ENCODE data around the gene AKAP1. TPM values are rescaled to one million over a fixed set of nuclear protein-coding genes. Genes with fewer than 3 reads are reported as not detected.

The AKAP1 gene
- polyA plus RNA-seq, 1 of the 3 experiments (the other 2 are of a cell fraction): 36.3 TPM

DNA sequence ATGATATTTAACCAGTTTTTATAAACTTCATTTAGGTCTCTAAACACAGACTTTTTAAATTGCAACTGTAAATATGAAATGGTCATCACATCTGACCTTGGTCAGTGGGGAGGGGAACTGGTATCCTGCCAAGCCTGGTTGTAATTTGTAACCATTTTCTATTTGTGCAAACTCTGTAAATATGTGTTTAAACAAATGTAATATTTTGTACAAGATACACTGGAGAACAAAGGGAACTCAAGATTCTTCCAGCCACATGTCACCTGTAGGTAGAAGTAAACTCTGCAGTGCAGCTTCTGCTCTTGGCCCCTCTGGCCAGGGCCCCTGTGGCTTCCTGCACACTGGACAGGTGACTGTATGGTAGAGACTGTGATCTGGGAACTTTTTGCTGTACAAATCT lies 35.8 kb downstream of the AKAP1 start:
- TF ChIP-seq GABPA (IDR thresholded peaks at IDR 0.05; ENCODE audit: low read depth): no peak
- TF ChIP-seq, protein P1, sequence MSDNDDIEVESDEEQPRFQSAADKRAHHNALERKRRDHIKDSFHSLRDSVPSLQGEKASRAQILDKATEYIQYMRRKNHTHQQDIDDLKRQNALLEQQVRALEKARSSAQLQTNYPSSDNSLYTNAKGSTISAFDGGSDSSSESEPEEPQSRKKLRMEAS (IDR thresholded peaks at IDR 0.05; ENCODE audit: low read depth): no peak
- TF ChIP-seq CHD2 (IDR thresholded peaks at IDR 0.05; ENCODE audit: low read length, partially characterized antibody): no peak
- TF ChIP-seq CTCF (IDR thresholded peaks at IDR 0.05): no peak
- no peak for TF ChIP-seq PBX3 (IDR thresholded peaks at IDR 0.05)
- no peak for TF ChIP-seq TEAD4 (IDR thresholded peaks at IDR 0.05; ENCODE audit: borderline replicate concordance, insufficient read depth)
- Histone ChIP-seq H3K9me2 (no peaks in the 10 kb centered on the region), H3K4me2 (no peak overlapping the region), H3K9me3 (no peaks in the 10 kb centered on the region), H3K9ac (no peak overlapping the region), H4K20me1 (ENCODE audit: insufficient read depth) (no peaks in the 10 kb centered on the region), H3K4me3 (ENCODE audit: low read depth in 2 of 2, low read length in 1 of 2) (no peak overlapping the region), H3K36me3 (replicated peaks in 1 of 2; ENCODE audit: control insufficient read depth in 1 of 2, insufficient read depth in 2 of 2, low read length in 1 of 2) (peaks cover 5 to 41% of the 10 kb centered on the region in 2 experiments), H2AFZ (ENCODE audit: low read depth) (no peak overlapping the region), H3K27ac (ENCODE audit: low read depth in 2 of 2, low read length in 1 of 2) (no peak overlapping the region), H3K4me1 (ENCODE audit: control insufficient read depth in 1 of 2, insufficient read depth in 2 of 2, low read depth in 1 of 2, low read length in 1 of 2) (peaks cover 0 to 17% of the 10 kb centered on the region in 2 experiments; a peak in 1 of 4 replicates), H3K79me2 (ENCODE audit: insufficient read depth) (no peaks in the 10 kb centered on the region), H3K27me3 (ENCODE audit: insufficient read depth) (no peaks in the 10 kb centered on the region), H3F3A (replicated peaks; ENCODE audit: insufficient read depth) (peaks cover 9% of the 10 kb centered on the region)
- CTCF ChIA-PET: interaction anchor here (0.6 to 4.3 kb wide), 35 partner anchors 9 to 1016 kb away, joined by 3 to 66 read pairs (median 4); partner anchors contain the start of gene CCDC182
- no peak for DNase-seq
- POLR2A ChIA-PET: no interaction called here

DNA sequence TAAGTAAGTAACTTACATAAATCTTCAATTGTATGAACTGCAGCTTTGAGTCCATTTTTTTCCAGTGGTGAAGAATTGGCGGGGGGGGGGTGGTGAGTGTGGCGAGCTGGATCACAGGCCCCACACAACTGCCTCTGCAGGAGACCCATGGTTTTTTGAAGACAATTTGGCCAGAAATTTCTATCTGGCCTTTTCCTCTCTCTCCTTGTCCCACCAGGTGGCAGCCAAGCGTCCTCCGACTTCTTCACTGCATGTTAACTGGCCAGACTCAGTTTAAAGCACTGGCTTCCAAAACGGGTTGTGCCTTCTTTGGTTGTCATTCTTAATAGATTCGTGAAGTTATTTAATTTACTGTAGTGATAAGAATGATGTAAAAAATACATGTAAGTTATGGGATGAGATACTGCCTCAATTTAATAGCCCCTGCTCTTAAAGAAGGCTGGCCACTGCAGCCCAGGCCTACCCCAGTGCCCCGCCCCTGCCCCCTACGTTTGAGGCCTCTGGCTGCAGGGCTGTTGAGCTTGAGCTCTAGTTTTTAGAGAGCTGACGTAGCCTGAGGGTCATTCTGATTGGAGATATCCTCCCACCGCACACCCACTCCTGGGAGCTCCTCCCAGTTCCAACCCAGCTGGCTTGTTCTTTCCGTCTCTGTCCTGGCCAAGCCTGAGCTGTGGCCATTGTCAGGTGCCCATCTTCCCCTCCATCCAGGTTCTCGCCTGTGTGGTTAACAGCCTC lies 36.4 kb downstream of the AKAP1 start:
- Histone ChIP-seq H2AFZ (ENCODE audit: low read depth) (no peak overlapping the region), H3K9me2 (no peaks in the 10 kb centered on the region), H4K20me1 (ENCODE audit: insufficient read depth) (no peaks in the 10 kb centered on the region), H3K27ac (ENCODE audit: low read depth in 2 of 2, low read length in 1 of 2) (peak overlapping the region in 1 of 2 experiments; percentile 29; a peak in 1 of 4 replicates), H3K36me3 (replicated peaks in 1 of 2; ENCODE audit: control insufficient read depth in 1 of 2, insufficient read depth in 2 of 2, low read length in 1 of 2) (peaks cover 5 to 35% of the 10 kb centered on the region in 2 experiments), H3K9ac (no peak overlapping the region), H3F3A (replicated peaks; ENCODE audit: insufficient read depth) (peaks cover 9% of the 10 kb centered on the region), H3K4me1 (ENCODE audit: control insufficient read depth in 1 of 2, insufficient read depth in 2 of 2, low read depth in 1 of 2, low read length in 1 of 2) (peaks cover 0 to 17% of the 10 kb centered on the region in 2 experiments; a peak in 1 of 4 replicates), H3K4me3 (ENCODE audit: low read depth in 2 of 2, low read length in 1 of 2) (no peak overlapping the region), H3K79me2 (ENCODE audit: insufficient read depth) (no peaks in the 10 kb centered on the region), H3K9me3 (no peaks in the 10 kb centered on the region), H3K4me2 (no peak overlapping the region), H3K27me3 (ENCODE audit: insufficient read depth) (no peaks in the 10 kb centered on the region)
- 47% methylated on average over 12 of the region's 12 CpGs for WGBS (ENCODE audit: low lambda C conversion rate)
- ChIA-PET POLR2A (interaction anchor here (1.0 kb wide), 1 partner anchor 711 kb away, joined by 3 read pairs; no protein-coding TSS in a partner anchor), CTCF (interaction anchor here (0.6 to 4.3 kb wide), 53 partner anchors 8 to 1015 kb away, joined by 3 to 66 read pairs (median 4); partner anchors contain the start of gene CCDC182)
- DNase-seq: peak; percentile 80
- TF ChIP-seq, protein P1 (IDR thresholded peaks at IDR 0.05; ENCODE audit: low read depth): no peak
- TF ChIP-seq POLR2AphosphoS5 (IDR thresholded peaks at IDR 0.05; ENCODE audit: low read depth, low read length) (no peak), RAD21 (IDR thresholded peaks at IDR 0.05; ENCODE audit: low read length) (peak; percentile 76), PBX3 (IDR thresholded peaks at IDR 0.05) (no peak), MEF2A (IDR thresholded peaks at IDR 0.05; ENCODE audit: borderline replicate concordance, low read depth) (no peak), CTCF (IDR thresholded peaks at IDR 0.05) (peak; percentile 73), SMC3 (IDR thresholded peaks at IDR 0.05; ENCODE audit: low read depth, low read length) (peak; percentile 75), USF1 (IDR thresholded peaks at IDR 0.05; ENCODE audit: borderline replicate concordance, low read depth) (no peak), NRF1 (IDR thresholded peaks at IDR 0.05; ENCODE audit: low read depth, low read length) (0 out of 2 replicates have a peak, but pooled peaks have one; percentile 0), TAF1 (IDR thresholded peaks at IDR 0.05; ENCODE audit: borderline replicate concordance, low read depth, low read length) (no peak)
- TF ChIP-seq, protein P2, sequence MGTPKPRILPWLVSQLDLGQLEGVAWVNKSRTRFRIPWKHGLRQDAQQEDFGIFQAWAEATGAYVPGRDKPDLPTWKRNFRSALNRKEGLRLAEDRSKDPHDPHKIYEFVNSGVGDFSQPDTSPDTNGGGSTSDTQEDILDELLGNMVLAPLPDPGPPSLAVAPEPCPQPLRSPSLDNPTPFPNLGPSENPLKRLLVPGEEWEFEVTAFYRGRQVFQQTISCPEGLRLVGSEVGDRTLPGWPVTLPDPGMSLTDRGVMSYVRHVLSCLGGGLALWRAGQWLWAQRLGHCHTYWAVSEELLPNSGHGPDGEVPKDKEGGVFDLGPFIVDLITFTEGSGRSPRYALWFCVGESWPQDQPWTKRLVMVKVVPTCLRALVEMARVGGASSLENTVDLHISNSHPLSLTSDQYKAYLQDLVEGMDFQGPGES (IDR thresholded peaks at IDR 0.05; ENCODE audit: low read depth, low read length): no peak

Data from SK-N-SH (cell line).